Mesenchymal stem cell (in vitro differentiated cells and primary cell): Measurements from ENCODE around the gene DAP.

Experiments used
- DNase-seq: peaks from one replicate; pipeline ENCODE4 v3.0.0-alpha.2; 2013
- H2AFZ ChIP-seq: one replicate; pipeline ENCODE4 v1.6.1; 2013; ENCODE audit warnings: low read depth, mild to moderate bottlenecking, control low read depth, inconsistent platforms, low read length, moderate library complexity
- H2AK5ac ChIP-seq: 2 replicates; pipeline ENCODE4 v1.6.1; 2013; ENCODE audit warnings: low read length, moderate library complexity, mild to moderate bottlenecking, inconsistent platforms; ENCODE audit not compliant: severe bottlenecking
- H2BK120ac ChIP-seq: one replicate; pipeline ENCODE4 v1.6.1; 2013; ENCODE audit warnings: low read depth, mild to moderate bottlenecking, inconsistent platforms, low read length, moderate library complexity
- H2BK12ac ChIP-seq, 2 experiments: one replicate each; pipeline ENCODE4 v1.6.1; 2013; ENCODE audit warnings: inconsistent platforms in 2 of 2, low read length in 2 of 2, mild to moderate bottlenecking in 2 of 2, moderate library complexity in 2 of 2, control low read depth in 1 of 2
- H2BK15ac ChIP-seq: one replicate; pipeline ENCODE4 v1.6.1; 2013; ENCODE audit warnings: mild to moderate bottlenecking, low read depth, inconsistent platforms; ENCODE audit not compliant: poor library complexity, severe bottlenecking
- H2BK5ac ChIP-seq: 2 replicates; pipeline ENCODE4 v1.6.1; 2013; ENCODE audit warnings: low read depth, mild to moderate bottlenecking, low read length, control low read depth, inconsistent platforms; ENCODE audit not compliant: poor library complexity, severe bottlenecking
- H3K14ac ChIP-seq, 2 experiments: one replicate each; pipeline ENCODE4 v1.6.1; 2013; ENCODE audit warnings: inconsistent platforms in 2 of 2, low read length in 2 of 2, control low read depth in 1 of 2, mild to moderate bottlenecking in 1 of 2, moderate library complexity in 1 of 2
- H3K18ac ChIP-seq, 2 experiments: one replicate each; pipeline ENCODE4 v1.6.1; 2013; ENCODE audit warnings: inconsistent platforms in 2 of 2, low read length in 2 of 2, control low read depth in 1 of 2, low read depth in 1 of 2, mild to moderate bottlenecking in 1 of 2
- H3K23ac ChIP-seq, 2 experiments: one replicate each; pipeline ENCODE4 v1.6.1; 2013; ENCODE audit warnings: inconsistent platforms in 2 of 2, low read length in 2 of 2, mild to moderate bottlenecking in 2 of 2, moderate library complexity in 2 of 2, control low read depth in 1 of 2
- H3K27ac ChIP-seq: 2 replicates; pipeline ENCODE4 v1.5.1; 2013; ENCODE audit warnings: mild to moderate bottlenecking, moderate library complexity, low read length, control low read depth, inconsistent platforms; ENCODE audit not compliant: poor library complexity, severe bottlenecking
- H3K27me3 ChIP-seq, 2 experiments: 2 replicates each; pipeline versions ENCODE4 v1.6.1 to v1.7.0; 2013; ENCODE audit warnings: low read length in 2 of 2, mild to moderate bottlenecking in 2 of 2, moderate library complexity in 2 of 2, control low read depth in 1 of 2, inconsistent platforms in 1 of 2; ENCODE audit not compliant: control insufficient read depth in 1 of 2, insufficient read depth in 1 of 2
- H3K36me3 ChIP-seq, 2 experiments: 2 replicates each; pipeline versions ENCODE4 v1.6.1 to v1.7.0; 2013; ENCODE audit warnings: low read length in 2 of 2, control low read depth in 1 of 2, inconsistent platforms in 1 of 2, low read depth in 1 of 2, mild to moderate bottlenecking in 1 of 2; ENCODE audit not compliant: insufficient read depth in 2 of 2, control insufficient read depth in 1 of 2
- H3K4ac ChIP-seq, 2 experiments: one replicate each; pipeline ENCODE4 v1.6.1; 2013; ENCODE audit warnings: inconsistent platforms in 2 of 2, low read length in 2 of 2, mild to moderate bottlenecking in 2 of 2, moderate library complexity in 2 of 2, control low read depth in 1 of 2, low read depth in 1 of 2
- H3K4me1 ChIP-seq: 2 replicates; pipeline ENCODE4 v1.6.1; 2013; ENCODE audit warnings: low read depth, low read length, control low read depth; ENCODE audit not compliant: control insufficient read depth, insufficient read depth
- H3K4me2 ChIP-seq: 2 replicates; pipeline ENCODE4 v1.6.1; 2013; ENCODE audit warnings: low read length, mild to moderate bottlenecking, inconsistent platforms; ENCODE audit not compliant: poor library complexity, severe bottlenecking
- H3K4me3 ChIP-seq, 2 experiments: 2 replicates each; pipeline versions ENCODE4 v1.5.1 to v1.7.0; 2013; ENCODE audit warnings: low read length in 2 of 2, mild to moderate bottlenecking in 2 of 2, control low read depth in 1 of 2, low read depth in 1 of 2; ENCODE audit not compliant: insufficient read depth in 1 of 2
- H3K79me1 ChIP-seq: replicated peaks from 2 replicates; pipeline ENCODE4 v1.6.1; 2013; ENCODE audit warnings: mild to moderate bottlenecking, control low read depth, low read length, inconsistent platforms; ENCODE audit not compliant: poor library complexity, severe bottlenecking
- H3K9ac ChIP-seq: 2 replicates; pipeline ENCODE4 v1.7.0; 2013; ENCODE audit warnings: mild to moderate bottlenecking, low read length, moderate library complexity
- H3K9me3 ChIP-seq: 2 replicates; pipeline ENCODE4 v1.7.0; 2013; ENCODE audit warnings: mild to moderate bottlenecking, low read length; ENCODE audit not compliant: control insufficient read depth
- H4K8ac ChIP-seq: one replicate; pipeline ENCODE4 v1.6.1; 2013; ENCODE audit warnings: inconsistent platforms, mild to moderate bottlenecking, low read length, moderate library complexity
- H4K91ac ChIP-seq: one replicate; pipeline ENCODE4 v1.6.1; 2013; ENCODE audit warnings: mild to moderate bottlenecking, low read length, inconsistent platforms
- WGBS: methylation state at CpG from one replicate; pipeline ENCODE4 v1.1.7; 2013; ENCODE audit warnings: mixed read lengths; 5-methylcytosine and 5-hydroxymethylcytosine counted together

The DAP gene

DNA sequence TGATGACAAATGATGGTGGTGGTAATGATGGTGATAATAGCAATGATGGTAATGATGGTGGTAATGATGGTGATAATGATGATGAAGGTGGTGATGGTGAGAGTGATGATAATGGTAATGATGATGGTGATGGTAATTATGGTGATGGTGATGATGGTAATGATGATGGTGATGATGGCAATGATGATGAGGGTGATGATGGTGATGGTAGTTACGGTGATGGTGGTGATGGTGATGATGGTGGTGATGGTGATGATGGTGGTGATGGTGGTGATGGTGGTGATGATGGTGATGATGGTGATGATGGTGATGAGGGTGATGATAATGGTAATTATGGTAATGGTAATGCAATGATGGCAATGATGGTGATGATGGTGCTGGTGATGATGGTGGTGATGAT is 91.1 kb downstream of the DAP start:
- DNase-seq = no peak
- Histone ChIP-seq H3K4me1 (peaks cover 2% of the 10 kb centered on the region), H3K4me3 (no peak overlapping the region), H3K9me3 (peaks cover 6% of the 10 kb centered on the region), H2BK5ac (no peak overlapping the region), H3K79me1 (no peaks in the 10 kb centered on the region), H3K23ac (no peak overlapping the region), H3K14ac (no peak overlapping the region), H4K91ac (no peak overlapping the region), H2AFZ (no peak overlapping the region), H3K36me3 (no peaks in the 10 kb centered on the region), H2BK120ac (no peak overlapping the region), H4K8ac (no peak overlapping the region), H3K27me3 (peaks cover 0 to 21% of the 10 kb centered on the region in 2 experiments), H2AK5ac (no peak overlapping the region), H2BK12ac (no peak overlapping the region), H3K4me2 (no peak overlapping the region), H3K4ac (no peak overlapping the region), H3K18ac (no peak overlapping the region), H3K9ac (no peak overlapping the region), H2BK15ac (no peak overlapping the region), H3K27ac (no peak overlapping the region)
- 95% methylated on average over 1 of the region's 1 CpG for WGBS

DNA sequence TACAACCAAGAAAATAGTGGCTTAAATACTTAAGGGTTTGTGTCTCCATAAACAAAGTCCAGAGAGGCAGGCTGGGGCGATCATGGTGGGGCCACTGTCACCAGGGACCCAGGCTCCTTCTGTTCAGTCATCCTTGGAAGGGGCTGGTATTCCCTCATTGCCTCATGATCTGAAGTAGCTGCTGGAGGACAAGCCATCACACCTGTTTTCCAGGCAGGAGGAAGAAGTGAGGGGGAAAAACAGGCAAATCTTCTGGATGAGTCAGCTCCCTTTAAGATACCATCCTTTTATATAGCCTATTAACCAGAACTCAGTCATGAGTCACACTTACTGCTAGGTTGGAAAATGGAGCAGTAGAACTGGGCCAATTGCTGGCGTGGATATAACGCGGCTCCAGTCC is 92.3 kb downstream of the DAP start:
- Histone ChIP-seq H4K8ac (no peak overlapping the region), H2BK15ac (no peak overlapping the region), H3K9ac (no peak overlapping the region), H3K4me3 (no peak overlapping the region), H2BK120ac (no peak overlapping the region), H3K18ac (no peak overlapping the region), H2AK5ac (no peak overlapping the region), H4K91ac (no peak overlapping the region), H2BK12ac (no peak overlapping the region), H2AFZ (no peak overlapping the region), H3K4me1 (peaks cover 1% of the 10 kb centered on the region), H3K4me2 (no peak overlapping the region), H2BK5ac (no peak overlapping the region), H3K79me1 (no peaks in the 10 kb centered on the region), H3K9me3 (peaks cover 6% of the 10 kb centered on the region), H3K36me3 (no peaks in the 10 kb centered on the region), H3K14ac (no peak overlapping the region), H3K23ac (no peak overlapping the region), H3K27me3 (peaks cover 0 to 12% of the 10 kb centered on the region in 2 experiments), H3K4ac (no peak overlapping the region), H3K27ac (no peak overlapping the region)
- 93% methylated on average over 4 of the region's 4 CpGs for WGBS
- no peak for DNase-seq

DNA sequence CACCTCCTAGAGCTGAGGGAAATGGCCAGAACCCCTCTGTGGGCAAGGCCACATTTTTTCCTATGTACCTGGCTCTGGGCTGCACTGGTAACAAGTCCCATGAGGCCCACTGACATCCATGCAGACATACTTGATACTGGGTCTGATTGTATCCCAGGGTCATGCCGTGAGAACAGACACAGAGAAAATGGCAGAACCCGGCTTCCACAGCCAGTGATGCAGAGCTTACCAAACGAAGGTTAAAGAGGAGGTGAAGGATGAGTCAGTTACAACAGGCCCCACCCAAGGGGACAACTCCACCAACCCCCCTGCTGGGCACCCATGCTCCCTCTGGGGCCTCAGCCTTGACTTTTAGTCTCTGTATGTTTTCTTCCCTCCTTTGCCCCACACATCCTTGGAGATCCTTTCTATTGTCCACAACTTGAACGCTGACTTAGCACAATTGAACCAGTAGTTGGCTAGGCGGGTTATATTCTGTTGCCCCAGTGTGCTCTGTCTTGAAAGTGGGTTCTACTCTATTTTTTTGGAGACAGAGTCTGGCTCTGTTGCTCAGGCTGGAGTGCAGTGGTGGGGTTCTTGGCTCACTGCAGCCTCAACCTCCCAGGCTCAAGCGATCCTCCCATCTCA is 93.5 kb downstream of the DAP start:
- Histone ChIP-seq H3K36me3 (no peaks in the 10 kb centered on the region), H3K9ac (no peak overlapping the region), H2AK5ac (no peak overlapping the region), H2AFZ (no peak overlapping the region), H3K4ac (no peak overlapping the region), H4K91ac (no peak overlapping the region), H3K79me1 (no peaks in the 10 kb centered on the region), H3K4me1 (peaks cover 5% of the 10 kb centered on the region), H2BK12ac (no peak overlapping the region), H3K14ac (no peak overlapping the region), H4K8ac (no peak overlapping the region), H3K4me2 (no peak overlapping the region), H3K27me3 (peaks cover 0 to 18% of the 10 kb centered on the region in 2 experiments), H3K23ac (no peak overlapping the region), H2BK120ac (no peak overlapping the region), H3K9me3 (peaks cover 6% of the 10 kb centered on the region), H3K27ac (no peak overlapping the region), H2BK15ac (no peak overlapping the region), H3K4me3 (no peak overlapping the region), H2BK5ac (no peak overlapping the region), H3K18ac (no peak overlapping the region)
- WGBS = 77% methylated on average over 4 of the region's 6 CpGs
- no peak for DNase-seq

DNA sequence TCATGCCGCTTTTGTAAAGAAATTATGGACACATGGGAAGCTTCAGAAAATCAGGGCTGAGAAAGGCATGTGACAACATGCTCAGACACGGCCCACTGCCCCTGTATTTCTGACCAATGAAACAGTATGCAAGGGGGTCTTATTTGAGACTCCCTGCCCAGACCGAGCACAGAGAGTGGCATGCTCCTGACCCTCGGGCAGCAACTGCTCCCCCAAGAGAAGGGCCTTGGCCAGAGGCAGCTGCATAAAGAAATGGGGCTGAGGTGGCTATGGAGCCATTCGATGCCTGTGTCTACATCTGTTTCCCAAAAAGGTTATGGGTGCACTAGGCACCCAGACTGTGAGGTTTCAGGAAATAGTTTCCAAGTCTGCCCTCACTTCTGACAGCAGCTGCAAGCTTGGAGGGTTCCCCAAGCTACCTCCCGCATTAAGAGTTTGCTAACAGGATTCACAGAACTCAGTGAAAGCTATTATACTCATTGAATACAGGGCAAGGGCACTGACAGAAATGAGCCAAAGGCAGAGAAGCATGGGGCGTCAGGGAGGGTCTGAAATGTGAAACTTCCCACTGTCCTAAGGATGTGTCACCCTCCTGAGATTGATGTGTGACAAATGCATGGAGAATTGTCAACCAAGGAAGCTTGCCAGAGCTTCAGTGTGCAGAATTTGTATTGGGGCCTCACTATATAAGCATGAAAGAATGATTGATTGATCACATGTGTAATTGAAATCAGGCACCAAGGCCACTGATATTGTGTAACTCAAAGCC is 94.3 kb downstream of the DAP start:
- Histone ChIP-seq H3K27ac (no peak overlapping the region), H3K9ac (no peak overlapping the region), H3K4me3 (no peak overlapping the region), H2AFZ (no peak overlapping the region), H4K8ac (no peak overlapping the region), H3K27me3 (peaks cover 0 to 23% of the 10 kb centered on the region in 2 experiments), H3K4me1 (peaks cover 5% of the 10 kb centered on the region), H3K4ac (no peak overlapping the region), H2BK15ac (no peak overlapping the region), H3K79me1 (no peaks in the 10 kb centered on the region), H3K14ac (no peak overlapping the region), H3K23ac (no peak overlapping the region), H3K9me3 (peaks cover 6% of the 10 kb centered on the region), H3K18ac (no peak overlapping the region), H2BK12ac (no peak overlapping the region), H2BK5ac (no peak overlapping the region), H2AK5ac (no peak overlapping the region), H4K91ac (no peak overlapping the region), H3K4me2 (no peak overlapping the region), H3K36me3 (no peaks in the 10 kb centered on the region), H2BK120ac (no peak overlapping the region)
- WGBS = 92% methylated on average over 7 of the region's 7 CpGs
- no peak for DNase-seq
